A549 treated with DMSO at 1 μM for 4 hours (cell line): ENCODE results near the gene EHMT1. TPM values are rescaled to one million over a fixed set of nuclear protein-coding genes. Genes with fewer than 3 reads are reported as not detected.

Source experiments
- total RNA-seq: library from RNA; stranded (reverse); fragments of 200-300 nt; extraction: Qiagen RNA extraction; gene quantifications from 5 replicates; pipeline ENCODE4 v1.2.3, GENCODE V29; 2022; ENCODE audit warnings: low read depth

Gene EHMT1
- 34.9 to 47.4 TPM (median 43.7 TPM) in 5 replicates for total RNA-seq

GRCh38 chr9:137618105-137619067 lies at the start of gene EHMT1:
TSS of gene EHMT1 (plus strand) at chr9:137619005. CDS start at chr9:137619029, 24 bp downstream.

GRCh38 chr9:137578518-137579258 lies 40.1 kb upstream of the EHMT1 start, which contains the start of gene DPH7:
TSS of gene DPH7 (minus strand) at chr9:137578925. CDS start at chr9:137578777, 148 bp downstream.

GRCh38 chr9:137590469-137591383 lies 28.1 kb upstream of the EHMT1 start, which contains the start of gene ZMYND19:
TSS of gene ZMYND19 (minus strand) at chr9:137590512. CDS start at chr9:137590263, 249 bp downstream.

GRCh38 chr9:137605121-137606004 lies 13.4 kb upstream of the EHMT1 start, which contains the start of gene ARRDC1:
TSS of gene ARRDC1 (plus strand) at chr9:137605686. CDS start at chr9:137605718, 32 bp downstream.

GRCh38 chr9:137877506-137878122 lies 258.8 kb downstream of the EHMT1 start, which contains the start of gene CACNA1B:
TSS of gene CACNA1B (plus strand) at chr9:137877782. CDS start at chr9:137877934, 152 bp downstream.

Other genes starting within 250 kb of the EHMT1 start
- 5.5 to 6.9 TPM (median 6.3 TPM) in 5 replicates for gene EXD3, start 195.8 kb upstream of the EHMT1 start, total RNA-seq
- 0.66 to 1.7 TPM (median 1.4 TPM) in 5 replicates for gene NOXA1, start 195.6 kb upstream of the EHMT1 start, total RNA-seq
- 0.13 to 0.40 TPM (median 0.24 TPM) in 5 replicates for gene ENTPD8, start 177.6 kb upstream of the EHMT1 start, total RNA-seq
- gene NSMF, start 159.7 kb upstream of the EHMT1 start, total RNA-seq: 30.8 to 44.9 TPM (median 41.4 TPM) in 5 replicates
- 0.63 to 1.2 TPM (median 0.83 TPM) in 5 replicates for gene PNPLA7, start 68.6 kb upstream of the EHMT1 start, total RNA-seq
- 39.5 to 86.1 TPM (median 78.7 TPM) in 5 replicates for gene MRPL41, start 67.1 kb upstream of the EHMT1 start, total RNA-seq
- gene DPH7, start 40.1 kb upstream of the EHMT1 start, total RNA-seq: 24.3 to 29.5 TPM (median 27.4 TPM) in 5 replicates
- gene ZMYND19, start 28.5 kb upstream of the EHMT1 start, total RNA-seq: 39.3 to 55.6 TPM (median 51.0 TPM) in 5 replicates
- 20.8 to 29.0 TPM (median 24.6 TPM) in 5 replicates for gene ARRDC1, start 13.3 kb upstream of the EHMT1 start, total RNA-seq